Naive thymus-derived CD4-positive, alpha-beta T cell (primary cell): ENCODE results near the gene RHCG. TPM values are rescaled to one million over a fixed set of nuclear protein-coding genes. Genes with fewer than 3 reads are reported as not detected.

Experiments
- ATAC-seq: fragments of 150-1000 bp; cut with Tn5 transposase; 2 replicates; pipeline ENCODE4 v1.10.0; 2021; ENCODE audit warnings: mild to moderate bottlenecking, moderate library complexity
- CTCF ChIA-PET: fragments of 350-600 bp; sonication (Branson Sonifier 250); formaldehyde crosslinking; loops from one replicate; lab custom pipeline; 2021; ENCODE audit warnings: antibody characterized with exemption; lab: Charles Lee
- POLR2A ChIA-PET: fragments of 350-600 bp; sonication (Branson Sonifier 250); formaldehyde crosslinking; loops from one replicate; lab custom pipeline; 2021; ENCODE audit warnings: antibody characterized with exemption, inconsistent platforms; lab: Charles Lee
- DNase-seq, 9 donors: peaks; one replicate each; pipeline versions ENCODE4 v3.0.0 to v3.0.0-alpha.2; 2020 to 2022; ENCODE audit warnings: mixed read lengths in 1 of 9
- H3K27ac ChIP-seq: one replicate; pipeline ENCODE4 v1.7.0; 2013; ENCODE audit warnings: mild to moderate bottlenecking, low read depth, low read length, moderate library complexity
- H3K27me3 ChIP-seq, 2 donors: one replicate each; pipeline ENCODE4 v1.7.0; 2013; ENCODE audit warnings: low read length in 2 of 2, mild to moderate bottlenecking in 2 of 2, moderate library complexity in 2 of 2; ENCODE audit not compliant: control insufficient read depth in 2 of 2, insufficient read depth in 2 of 2
- H3K36me3 ChIP-seq, 3 experiments: 1 replicate in 2 of 3; 2 replicates in 1 of 3; pipeline ENCODE4 v1.7.0; 2013; ENCODE audit warnings: low read length in 3 of 3, mild to moderate bottlenecking in 3 of 3, moderate library complexity in 1 of 3; ENCODE audit not compliant: insufficient read depth in 3 of 3, control insufficient read depth in 2 of 3
- H3K4me1 ChIP-seq, 2 donors: one replicate each; pipeline ENCODE4 v1.7.0; 2013; ENCODE audit warnings: low read length in 2 of 2, mild to moderate bottlenecking in 2 of 2, moderate library complexity in 1 of 2; ENCODE audit not compliant: control insufficient read depth in 2 of 2, insufficient read depth in 2 of 2
- H3K4me3 ChIP-seq: 2 replicates; pipeline ENCODE4 v1.7.0; 2013; ENCODE audit warnings: mild to moderate bottlenecking, low read length
- H3K9me3 ChIP-seq, 3 experiments: 1 replicate in 2 of 3; 2 replicates in 1 of 3; pipeline ENCODE4 v1.7.0; 2013; ENCODE audit warnings: low read length in 3 of 3; ENCODE audit not compliant: control insufficient read depth in 2 of 3
- H3K27ac Mint-ChIP-seq, 9 donors: one replicate each; pipeline ENCODE4 v1.8.0; 2020 to 2022; ENCODE audit warnings: mixed read lengths in 9 of 9, mild to moderate bottlenecking in 8 of 9, moderate library complexity in 5 of 9, inconsistent platforms in 2 of 9
- H3K27me3 Mint-ChIP-seq, 5 donors: one replicate each; pipeline ENCODE4 v1.8.0; 2021 to 2022; ENCODE audit warnings: mixed read lengths in 5 of 5, mild to moderate bottlenecking in 1 of 5
- H3K36me3 Mint-ChIP-seq, 5 donors: one replicate each; pipeline ENCODE4 v1.8.0; 2020 to 2022; ENCODE audit warnings: mixed read lengths in 5 of 5, mild to moderate bottlenecking in 3 of 5, inconsistent platforms in 1 of 5
- H3K4me1 Mint-ChIP-seq, 7 donors: one replicate each; pipeline ENCODE4 v1.8.0; 2020 to 2022; ENCODE audit warnings: mixed read lengths in 7 of 7, mild to moderate bottlenecking in 3 of 7, inconsistent platforms in 1 of 7
- H3K4me3 Mint-ChIP-seq, 10 donors: one replicate each; pipeline ENCODE4 v1.8.0; 2020 to 2022; ENCODE audit warnings: mild to moderate bottlenecking in 10 of 10, mixed read lengths in 10 of 10, moderate library complexity in 6 of 10, inconsistent platforms in 2 of 10
- H3K9me3 Mint-ChIP-seq, 11 donors: one replicate each; pipeline ENCODE4 v1.8.0; 2020 to 2022; ENCODE audit warnings: mixed read lengths in 11 of 11, mild to moderate bottlenecking in 4 of 11, inconsistent platforms in 1 of 11, moderate library complexity in 1 of 11
- intact Hi-C, 2 donors: fragments of 100-400 bp; cut with micrococcal nuclease; formaldehyde crosslinking; loops; one replicate each; pipeline ENCODE4 v1.15.1; 2023
- polyA plus RNA-seq, 2 donors: library from polyadenylated mRNA; unstranded; fragments of 300-500 nt; fragmentation: Illumina TruSeq; gene quantifications; one replicate each; pipeline ENCODE4 v1.2.3, GENCODE V29; 2021
- total RNA-seq, 6 experiments: library from RNA in 5 of 6; stranded (reverse) in 5 of 6; gene quantifications; 1 replicate in 5 of 6; 2 replicates in 1 of 6; pipeline ENCODE4 v1.2.3 and lab custom pipeline; 2021 to 2026

The RHCG gene
- total and polyA plus RNA-seq, 7 experiments from 2014 or later, result not detected

DNA sequence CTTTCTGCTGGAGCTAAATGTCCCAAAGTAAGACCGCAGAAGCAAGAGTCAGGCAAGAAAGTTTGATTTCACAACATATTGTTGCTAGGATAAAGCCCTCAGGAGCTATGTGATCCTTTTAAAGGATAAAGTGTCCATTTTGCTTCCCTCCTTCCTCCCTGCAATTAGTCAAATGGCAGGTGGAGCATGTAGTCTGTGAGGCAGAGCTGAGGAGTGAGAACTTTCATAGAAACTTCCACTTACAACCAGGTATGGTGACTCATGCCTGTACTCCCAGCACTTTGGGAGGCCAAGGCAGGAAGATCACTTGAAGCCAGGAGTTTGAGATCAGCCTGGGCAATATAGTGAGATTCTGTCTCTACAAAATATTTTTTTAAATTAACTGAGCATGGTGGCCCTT, 25.2 kb upstream of the RHCG start:
- no peaks in the 10 kb centered on the region for H3K27me3 ChIP-seq
- no peaks in the 10 kb centered on the region for H3K36me3 ChIP-seq
- H3K4me1 ChIP-seq, result no peaks in the 10 kb centered on the region
- DNase-seq (no peak), ATAC-seq (no peak)
- POLR2A ChIA-PET, result no interaction called here
- H3K27ac ChIP-seq, result no peak overlapping the region
- no peaks in the 10 kb centered on the region for H3K4me1 Mint-ChIP-seq
- CTCF ChIA-PET, result no interaction called here
- intact Hi-C loops, result no loop called here
- no peak overlapping the region for H3K27ac Mint-ChIP-seq
- H3K9me3 ChIP-seq, result no peaks in the 10 kb centered on the region
- H3K36me3 Mint-ChIP-seq, result no peaks in the 10 kb centered on the region
- H3K4me3 Mint-ChIP-seq, result no peak overlapping the region
- peaks cover 0 to 16% (median 5%) of the 10 kb centered on the region in 5 donors for H3K27me3 Mint-ChIP-seq
- H3K4me3 ChIP-seq, result no peak overlapping the region
- H3K9me3 Mint-ChIP-seq, result peaks cover 0 to 7% (median 0%) of the 10 kb centered on the region in 11 donors

DNA sequence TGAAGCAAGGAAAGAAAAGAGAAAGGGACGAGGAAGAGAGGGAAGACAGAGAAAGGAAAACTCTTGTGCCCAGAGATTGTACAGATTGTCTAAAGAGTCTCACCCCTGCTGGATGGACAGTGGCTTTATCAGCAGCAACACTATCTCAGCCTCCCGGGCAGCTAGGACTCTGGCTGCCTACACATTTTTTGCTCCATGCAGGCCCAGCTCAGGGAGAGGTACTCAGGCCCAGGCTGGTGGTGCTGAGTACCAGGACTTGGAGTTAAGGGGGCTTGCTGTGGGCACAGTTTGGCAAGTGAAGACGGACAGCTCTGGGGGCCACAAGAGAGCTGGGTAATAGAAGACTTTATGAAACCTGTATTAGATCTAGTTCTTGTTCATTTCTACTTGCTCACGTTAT, 19.1 kb upstream of the RHCG start:
- no peaks in the 10 kb centered on the region for H3K9me3 ChIP-seq
- CTCF ChIA-PET, result no interaction called here
- DNase-seq (no peak), ATAC-seq (no peak)
- Mint-ChIP-seq H3K4me3 (no peak overlapping the region), H3K27ac (no peak overlapping the region), H3K4me1 (no peaks in the 10 kb centered on the region), H3K9me3 (peaks cover 0 to 2% (median 0%) of the 10 kb centered on the region in 11 donors), H3K36me3 (no peaks in the 10 kb centered on the region), H3K27me3 (peaks cover 21 to 43% (median 35%) of the 10 kb centered on the region in 5 donors)
- H3K4me1 ChIP-seq, result no peaks in the 10 kb centered on the region
- no peak overlapping the region for H3K4me3 ChIP-seq
- intact Hi-C loops, result no loop called here
- H3K27ac ChIP-seq, result no peak overlapping the region
- peaks cover 0 to 4% of the 10 kb centered on the region in 2 donors for H3K27me3 ChIP-seq
- no peaks in the 10 kb centered on the region for H3K36me3 ChIP-seq
- POLR2A ChIA-PET, result no interaction called here

DNA sequence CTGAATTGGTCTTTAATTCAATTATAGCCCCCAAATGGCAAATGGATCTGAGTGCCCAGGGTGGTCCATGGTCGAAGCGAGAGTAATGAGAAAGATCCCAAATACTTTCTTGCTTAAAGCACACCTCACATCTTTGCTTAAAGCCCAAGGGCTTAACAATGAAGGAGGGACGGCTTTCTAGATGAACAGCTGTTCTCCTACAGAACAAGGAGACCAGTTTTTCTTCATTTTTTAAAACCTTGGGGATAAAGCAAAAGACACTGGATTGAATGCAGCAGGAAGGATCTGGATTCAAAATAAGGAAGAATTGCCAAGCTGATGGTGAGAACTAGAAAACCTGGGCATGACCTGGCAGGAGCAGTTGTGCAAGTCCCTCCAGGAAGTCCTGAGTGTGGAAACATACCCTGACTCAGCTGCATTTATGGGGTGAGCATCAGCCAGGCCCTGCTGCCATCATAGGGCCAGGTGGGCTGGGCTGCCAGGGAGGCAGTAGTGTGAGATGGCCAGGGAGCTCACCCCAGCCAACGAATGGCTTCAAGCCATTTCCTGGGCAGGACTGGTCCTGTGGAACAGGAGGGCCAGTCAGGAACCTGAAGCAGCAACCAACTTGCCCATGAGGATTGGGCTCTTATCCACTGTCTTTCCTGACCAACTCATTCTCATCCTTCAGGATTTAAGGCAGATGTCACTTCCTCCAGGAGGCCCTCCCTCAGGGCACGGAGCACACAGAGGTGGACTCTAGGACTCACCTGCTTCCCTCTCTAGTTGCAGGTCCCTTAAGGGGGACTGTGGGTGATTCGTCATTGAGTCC, 18.4 kb upstream of the RHCG start:
- DNase-seq, result no peak
- Mint-ChIP-seq H3K27me3 (peaks cover 21 to 46% (median 42%) of the 10 kb centered on the region in 5 donors), H3K27ac (no peak overlapping the region), H3K4me1 (no peaks in the 10 kb centered on the region), H3K36me3 (no peaks in the 10 kb centered on the region), H3K4me3 (no peak overlapping the region), H3K9me3 (peaks cover 0 to 2% (median 0%) of the 10 kb centered on the region in 11 donors)
- CTCF ChIA-PET, result no interaction called here
- POLR2A ChIA-PET, result no interaction called here
- Histone ChIP-seq H3K9me3 (no peaks in the 10 kb centered on the region), H3K4me3 (no peak overlapping the region), H3K27me3 (peaks cover 0 to 4% of the 10 kb centered on the region in 2 donors), H3K27ac (no peak overlapping the region), H3K36me3 (no peaks in the 10 kb centered on the region), H3K4me1 (no peaks in the 10 kb centered on the region)
- intact Hi-C loops, result no loop called here
- no peak for ATAC-seq

DNA sequence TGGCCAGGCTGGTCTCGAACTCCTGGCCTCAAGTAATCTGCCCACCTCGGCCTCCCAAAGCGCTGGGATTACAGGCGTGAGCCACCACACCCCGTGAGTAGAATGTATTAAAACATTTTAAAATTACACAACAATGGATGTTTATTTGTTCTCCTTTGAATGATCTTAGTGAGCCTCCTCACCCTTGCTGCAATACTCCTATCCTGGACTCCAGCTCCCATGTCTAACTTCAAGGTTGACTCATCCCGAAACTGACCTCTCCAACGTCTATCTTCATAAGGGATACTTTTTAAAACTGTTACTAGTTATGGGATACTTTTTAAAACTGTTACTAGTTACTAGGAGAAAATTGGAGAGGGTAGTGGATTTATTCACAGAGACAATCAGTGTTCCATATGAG, 17.8 kb upstream of the RHCG start:
- Histone ChIP-seq H3K27ac (no peak overlapping the region), H3K36me3 (no peaks in the 10 kb centered on the region), H3K4me1 (no peaks in the 10 kb centered on the region), H3K9me3 (no peaks in the 10 kb centered on the region), H3K4me3 (no peak overlapping the region), H3K27me3 (peaks cover 0 to 4% of the 10 kb centered on the region in 2 donors)
- no peaks in the 10 kb centered on the region for H3K4me1 Mint-ChIP-seq
- intact Hi-C loops, result no loop called here
- no peak overlapping the region for H3K27ac Mint-ChIP-seq
- peaks cover 21 to 47% (median 42%) of the 10 kb centered on the region in 5 donors for H3K27me3 Mint-ChIP-seq
- DNase-seq, result no peak
- ChIA-PET POLR2A (no interaction called here), CTCF (no interaction called here)
- no peak for ATAC-seq
- H3K9me3 Mint-ChIP-seq, result peaks cover 0 to 2% (median 0%) of the 10 kb centered on the region in 11 donors
- no peak overlapping the region for H3K4me3 Mint-ChIP-seq
- H3K36me3 Mint-ChIP-seq, result no peaks in the 10 kb centered on the region

DNA sequence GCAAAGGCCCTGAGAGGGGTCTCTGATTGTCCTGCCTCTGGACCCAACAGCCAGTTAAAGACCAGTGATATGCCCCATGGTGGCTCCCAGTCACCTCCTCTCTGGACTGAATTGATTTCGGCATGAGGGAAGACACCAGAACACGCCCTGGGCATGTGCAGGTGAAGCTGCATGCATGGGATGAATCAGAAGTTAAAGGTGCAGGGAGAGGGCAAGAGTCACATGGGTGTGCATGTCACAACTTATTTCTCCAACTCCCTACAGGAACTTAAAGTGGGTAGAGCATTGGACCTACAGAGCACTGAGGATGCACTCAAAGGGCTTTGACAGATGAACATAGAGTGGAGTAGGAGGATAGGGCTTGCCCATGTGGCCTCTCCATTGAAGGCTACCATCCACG, 16.9 kb upstream of the RHCG start:
- Mint-ChIP-seq H3K9me3 (peaks cover 0 to 2% (median 0%) of the 10 kb centered on the region in 11 donors), H3K4me1 (no peaks in the 10 kb centered on the region), H3K27ac (no peak overlapping the region), H3K4me3 (no peak overlapping the region), H3K27me3 (peaks cover 21 to 47% (median 42%) of the 10 kb centered on the region in 5 donors), H3K36me3 (no peaks in the 10 kb centered on the region)
- Histone ChIP-seq H3K4me3 (no peak overlapping the region), H3K27ac (no peak overlapping the region), H3K9me3 (no peaks in the 10 kb centered on the region), H3K36me3 (no peaks in the 10 kb centered on the region), H3K4me1 (no peaks in the 10 kb centered on the region), H3K27me3 (peaks cover 0 to 4% of the 10 kb centered on the region in 2 donors)
- POLR2A ChIA-PET, result no interaction called here
- intact Hi-C loops, result no loop called here
- ATAC-seq (no peak), DNase-seq (no peak)
- CTCF ChIA-PET, result no interaction called here

DNA sequence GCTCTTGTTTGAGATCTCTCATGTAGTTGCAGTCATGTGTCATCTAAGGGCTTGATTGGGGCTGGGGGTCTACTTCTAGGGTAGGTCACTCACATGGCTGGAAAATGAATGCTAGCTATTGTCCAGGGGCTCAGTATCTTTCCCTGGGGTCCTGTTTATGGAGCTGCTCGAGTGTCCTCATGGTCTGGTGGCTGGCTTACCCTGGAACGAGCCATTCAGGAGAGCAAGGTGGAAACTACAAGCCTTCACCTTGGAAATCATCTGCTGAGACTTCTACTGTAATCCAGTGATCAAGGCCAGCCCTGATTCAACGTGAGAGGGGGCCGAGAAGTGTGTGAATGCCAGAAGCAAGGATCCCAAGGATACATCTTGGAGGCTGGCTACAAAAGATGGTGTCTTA, 16.2 kb upstream of the RHCG start:
- Histone ChIP-seq H3K36me3 (no peaks in the 10 kb centered on the region), H3K4me3 (no peak overlapping the region), H3K27me3 (peaks cover 0 to 4% of the 10 kb centered on the region in 2 donors), H3K27ac (no peak overlapping the region), H3K9me3 (no peaks in the 10 kb centered on the region), H3K4me1 (no peaks in the 10 kb centered on the region)
- Mint-ChIP-seq H3K4me3 (no peak overlapping the region), H3K4me1 (no peaks in the 10 kb centered on the region), H3K9me3 (peaks cover 0 to 2% (median 0%) of the 10 kb centered on the region in 11 donors), H3K36me3 (no peaks in the 10 kb centered on the region), H3K27ac (no peak overlapping the region), H3K27me3 (peaks cover 21 to 46% (median 42%) of the 10 kb centered on the region in 5 donors)
- ChIA-PET CTCF (no interaction called here), POLR2A (no interaction called here)
- ATAC-seq (no peak), DNase-seq (no peak)
- intact Hi-C loops, result no loop called here
